DOHH2 (cell line): ENCODE results near the gene PSG7.
A peak's percentile ranks its signal among the peaks of the same experiment; 100 is the strongest.
"Not testable (repeated sequence)": the region's sequence is repeated elsewhere in the genome, so short reads cannot be mapped to it uniquely, and the experiment has no call there.

Experiments used
- H3F3A ChIP-seq: fragments of 200-600 bp; sonication (generic), shearing (Covaris generic); 2 replicates; pipeline ENCODE4 v1.6.0; 2016; ENCODE audit warnings: antibody characterized with exemption, mild to moderate bottlenecking; ENCODE audit not compliant: control insufficient read depth, insufficient read depth
- H3K27ac ChIP-seq: fragments of 200-600 bp; sonication (generic); 2 replicates; pipeline ENCODE4 v1.5.1; 2014; ENCODE audit warnings: low read depth, mild to moderate bottlenecking, low read length, moderate library complexity
- H3K27me3 ChIP-seq: fragments of 200-600 bp; sonication (generic); 2 replicates; pipeline ENCODE4 v1.6.1; 2014; ENCODE audit warnings: mild to moderate bottlenecking, low read length, mixed read lengths; ENCODE audit not compliant: control insufficient read depth
- H3K36me3 ChIP-seq: fragments of 200-600 bp; sonication (generic); 2 replicates; pipeline ENCODE4 v1.6.1; 2014; ENCODE audit warnings: mild to moderate bottlenecking, low read length, moderate library complexity, mixed read lengths; ENCODE audit not compliant: control insufficient read depth
- H3K4me1 ChIP-seq: fragments of 200-600 bp; sonication (generic); 2 replicates; pipeline ENCODE4 v1.6.1; 2014; ENCODE audit warnings: mild to moderate bottlenecking, low read length, mixed read lengths; ENCODE audit not compliant: control insufficient read depth
- H3K4me2 ChIP-seq: fragments of 200-600 bp; sonication (generic); 2 replicates; pipeline ENCODE4 v1.6.0; 2014; ENCODE audit warnings: mild to moderate bottlenecking, low read length, moderate library complexity
- H3K4me3 ChIP-seq: fragments of 200-600 bp; sonication (generic); 2 replicates; pipeline ENCODE4 v1.5.1; 2014; ENCODE audit warnings: mild to moderate bottlenecking, low read length, mixed read lengths
- H3K79me2 ChIP-seq: fragments of 200-600 bp; sonication (generic); 2 replicates; pipeline ENCODE4 v1.6.1; 2014; ENCODE audit warnings: mild to moderate bottlenecking, low read length, mixed read lengths; ENCODE audit not compliant: control insufficient read depth
- H3K9me2 ChIP-seq: fragments of 200-600 bp; sonication (generic); replicated peaks from 2 replicates; pipeline ENCODE4 v1.6.1; 2014; ENCODE audit warnings: mild to moderate bottlenecking, low read length, mixed read lengths; ENCODE audit not compliant: control insufficient read depth
- H3K9me3 ChIP-seq: fragments of 200-600 bp; sonication (generic); 2 replicates; pipeline ENCODE4 v1.6.1; 2014; ENCODE audit warnings: antibody characterized with exemption, low read length, mixed read lengths; ENCODE audit not compliant: control insufficient read depth, insufficient read depth
- H4K20me1 ChIP-seq: fragments of 200-600 bp; sonication (generic); 2 replicates; pipeline ENCODE4 v1.6.0; 2014; ENCODE audit warnings: low read depth, mild to moderate bottlenecking, antibody characterized with exemption, low read length, moderate library complexity; ENCODE audit not compliant: control insufficient read depth, insufficient read depth
- EZH2phosphoT487 ChIP-seq: fragments of 200-600 bp; sonication (generic); IDR thresholded peaks from 2 replicates; pipeline ENCODE4 v1.6.1; 2017; ENCODE audit warnings: borderline replicate concordance, mild to moderate bottlenecking, antibody characterized with exemption, low read length, moderate library complexity, mixed read lengths
- TF ChIP-seq, protein P1 (sequence below): fragments of 200-600 bp; sonication (generic); IDR thresholded peaks from one replicate; pipeline ENCODE4 v1.5.1; 2014; ENCODE audit warnings: antibody characterized with exemption, mild to moderate bottlenecking, low read depth, low read length; ENCODE audit not compliant: poor library complexity, severe bottlenecking

Gene PSG7

DNA sequence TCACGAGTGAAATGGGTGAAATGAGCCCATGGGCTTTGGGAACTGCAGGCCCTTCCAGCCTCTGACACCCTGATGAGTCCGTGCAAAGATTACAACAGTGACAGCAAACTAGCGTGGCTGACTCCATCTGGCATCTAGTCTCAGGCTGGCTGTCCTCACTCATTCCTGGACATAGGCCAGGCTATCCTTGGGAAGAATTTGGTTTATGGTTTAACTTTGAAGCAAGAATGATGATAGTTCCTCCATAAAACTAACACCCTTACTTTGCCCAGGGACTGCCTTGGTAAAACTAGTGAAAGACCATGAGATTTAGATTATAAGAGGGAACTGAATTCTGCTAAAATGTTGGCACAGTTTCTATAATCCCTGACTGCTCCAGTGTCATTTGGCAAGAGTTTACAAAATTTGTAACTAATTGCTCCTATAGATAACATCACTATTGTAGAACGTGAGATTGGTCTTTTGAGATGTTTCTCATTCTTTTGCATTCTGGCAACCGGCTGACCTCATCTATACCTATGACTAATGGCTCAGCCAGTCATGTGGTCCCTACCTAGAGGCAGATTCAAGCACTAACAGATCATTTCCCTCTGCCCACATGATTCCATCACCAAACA is 4.4 kb downstream of the PSG7 start:
- H3K27ac ChIP-seq, H3K27me3 ChIP-seq, H3K36me3 ChIP-seq, H3K4me2 ChIP-seq, H3K9me3 ChIP-seq, H3K9me2 ChIP-seq, H3K4me1 ChIP-seq, H4K20me1 ChIP-seq, H3F3A ChIP-seq, H3K4me3 ChIP-seq, H3K79me2 ChIP-seq: not testable (repeated sequence)

DNA sequence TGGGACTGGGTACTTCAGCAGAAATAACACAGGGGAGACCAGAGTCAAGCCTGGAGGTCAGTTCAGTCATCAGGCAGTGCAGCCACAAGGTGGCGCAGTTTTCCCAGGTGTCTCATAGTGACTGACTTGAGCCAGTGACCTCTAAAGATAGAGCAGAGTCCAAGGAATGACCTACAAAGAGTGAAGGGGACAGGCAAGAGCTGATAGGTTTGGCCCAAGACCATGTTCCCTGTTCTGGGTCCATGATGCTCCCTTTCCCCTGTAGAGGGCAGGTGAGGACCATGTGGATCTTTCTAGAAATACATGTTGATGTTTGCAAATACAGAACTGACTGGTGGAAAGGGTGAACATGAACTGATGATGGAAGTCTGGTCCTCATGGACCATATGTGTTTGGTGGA is 6.8 kb downstream of the PSG7 start:
- H3K4me1 ChIP-seq, H3F3A ChIP-seq, H3K9me2 ChIP-seq, H3K27me3 ChIP-seq, H3K27ac ChIP-seq, H3K79me2 ChIP-seq, H4K20me1 ChIP-seq, H3K4me2 ChIP-seq, H3K36me3 ChIP-seq, H3K9me3 ChIP-seq, H3K4me3 ChIP-seq: not testable (repeated sequence)
- TF ChIP-seq, protein P1, sequence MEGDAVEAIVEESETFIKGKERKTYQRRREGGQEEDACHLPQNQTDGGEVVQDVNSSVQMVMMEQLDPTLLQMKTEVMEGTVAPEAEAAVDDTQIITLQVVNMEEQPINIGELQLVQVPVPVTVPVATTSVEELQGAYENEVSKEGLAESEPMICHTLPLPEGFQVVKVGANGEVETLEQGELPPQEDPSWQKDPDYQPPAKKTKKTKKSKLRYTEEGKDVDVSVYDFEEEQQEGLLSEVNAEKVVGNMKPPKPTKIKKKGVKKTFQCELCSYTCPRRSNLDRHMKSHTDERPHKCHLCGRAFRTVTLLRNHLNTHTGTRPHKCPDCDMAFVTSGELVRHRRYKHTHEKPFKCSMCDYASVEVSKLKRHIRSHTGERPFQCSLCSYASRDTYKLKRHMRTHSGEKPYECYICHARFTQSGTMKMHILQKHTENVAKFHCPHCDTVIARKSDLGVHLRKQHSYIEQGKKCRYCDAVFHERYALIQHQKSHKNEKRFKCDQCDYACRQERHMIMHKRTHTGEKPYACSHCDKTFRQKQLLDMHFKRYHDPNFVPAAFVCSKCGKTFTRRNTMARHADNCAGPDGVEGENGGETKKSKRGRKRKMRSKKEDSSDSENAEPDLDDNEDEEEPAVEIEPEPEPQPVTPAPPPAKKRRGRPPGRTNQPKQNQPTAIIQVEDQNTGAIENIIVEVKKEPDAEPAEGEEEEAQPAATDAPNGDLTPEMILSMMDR = peak; percentile 46

DNA sequence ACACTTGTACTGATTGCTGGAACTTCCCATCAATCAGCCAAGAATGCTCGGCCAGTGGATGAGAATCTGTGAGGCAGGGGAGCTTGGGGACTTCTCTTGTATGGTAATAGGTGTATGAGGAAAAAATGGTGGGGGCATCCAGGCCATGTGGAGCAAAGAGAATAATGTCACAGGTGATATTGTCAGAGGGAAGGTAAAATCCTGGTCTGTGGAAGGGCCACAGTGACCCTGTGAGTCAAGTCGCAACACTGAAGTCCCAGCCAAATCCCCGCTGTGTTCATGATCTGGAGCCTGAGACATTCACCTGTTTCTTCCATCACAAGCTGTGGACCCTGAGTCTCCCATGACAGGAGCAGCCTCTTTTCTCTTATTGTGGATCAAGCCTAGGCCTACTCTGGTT is 8.1 kb downstream of the PSG7 start:
- Histone ChIP-seq H3K4me1 (no peaks in the 10 kb centered on the region), H3K4me3 (no peak overlapping the region), H3K79me2 (no peaks in the 10 kb centered on the region), H4K20me1 (no peaks in the 10 kb centered on the region), H3K4me2 (no peak overlapping the region), H3K27ac (no peak overlapping the region), H3F3A (no peaks in the 10 kb centered on the region), H3K9me3 (no peaks in the 10 kb centered on the region), H3K36me3 (no peaks in the 10 kb centered on the region), H3K27me3 (no peaks in the 10 kb centered on the region), H3K9me2 (no peaks in the 10 kb centered on the region)
- no peak for TF ChIP-seq EZH2phosphoT487
- TF ChIP-seq, protein P1 = no peak

DNA sequence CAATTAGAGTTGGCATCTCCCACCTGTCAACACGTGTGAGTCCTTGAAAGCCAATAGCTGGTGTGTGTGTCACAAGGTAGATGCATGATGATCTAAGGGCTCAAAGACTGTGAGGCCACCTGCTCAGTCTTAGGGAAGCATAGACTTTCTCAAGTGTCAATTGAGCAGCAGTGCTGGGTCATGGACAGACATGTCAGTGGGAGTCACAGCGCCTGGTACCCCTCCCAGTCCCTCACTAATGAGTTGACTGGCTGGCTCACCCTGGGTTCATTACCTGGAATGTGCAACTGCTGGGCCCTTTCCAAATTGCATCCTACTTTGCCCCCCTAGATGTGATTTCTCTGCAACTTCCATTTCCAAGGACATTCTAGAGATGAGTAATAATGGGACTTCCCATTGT is 10.2 kb downstream of the PSG7 start:
- H3K9me2 ChIP-seq = no peaks in the 10 kb centered on the region
- no peak overlapping the region for H3K4me2 ChIP-seq
- no peaks in the 10 kb centered on the region for H4K20me1 ChIP-seq
- no peak overlapping the region for H3K4me3 ChIP-seq
- H3K9me3 ChIP-seq = no peaks in the 10 kb centered on the region
- H3K36me3 ChIP-seq = no peaks in the 10 kb centered on the region
- no peaks in the 10 kb centered on the region for H3K4me1 ChIP-seq
- TF ChIP-seq EZH2phosphoT487 = no peak
- TF ChIP-seq, protein P1 = no peak
- H3K79me2 ChIP-seq = no peaks in the 10 kb centered on the region
- no peaks in the 10 kb centered on the region for H3K27me3 ChIP-seq
- H3F3A ChIP-seq = no peaks in the 10 kb centered on the region
- no peak overlapping the region for H3K27ac ChIP-seq
